HEK293 (cell line): ENCODE results near the gene GPRIN2.
A peak's percentile ranks its signal among the peaks of the same experiment; 100 is the strongest.

Experiments used
- CTCF ChIA-PET: fragments of 350-600 bp; formaldehyde crosslinking; extraction: SDS; loops from one replicate; lab custom pipeline; 2021; ENCODE audit warnings: antibody characterized with exemption; lab: Yijun Ruan, JAX
- POLR2A ChIA-PET: fragments of 300-600 bp; formaldehyde crosslinking; extraction: SDS; loops from one replicate; lab custom pipeline; 2020; ENCODE audit warnings: antibody characterized with exemption, inconsistent platforms; lab: Yijun Ruan, JAX
- H3K27ac ChIP-seq: fragments of 200-500 bp; sonication (Bioruptor generic); 2 replicates; pipeline ENCODE4 v1.5.1; 2014; ENCODE audit warnings: low read depth, low read length, control low read depth, inconsistent platforms; ENCODE audit errors: extremely low read depth
- H3K36me3 ChIP-seq, 2 experiments: fragments of 200-500 bp in 1 of 2; sonication (Bioruptor generic) in 1 of 2; 1 replicate in 1 of 2; 2 replicates in 1 of 2; pipeline ENCODE4 v1.5.1; 2014 to 2017; ENCODE audit warnings: inconsistent platforms in 2 of 2, low read length in 2 of 2; ENCODE audit not compliant: control insufficient read depth in 2 of 2, insufficient read depth in 1 of 2
- H3K4me1 ChIP-seq: fragments of 200-500 bp; sonication (Bioruptor generic); 2 replicates; pipeline ENCODE4 v1.5.1; 2014; ENCODE audit warnings: mild to moderate bottlenecking, low read length, inconsistent platforms; ENCODE audit not compliant: control insufficient read depth, insufficient read depth
- H3K4me3 ChIP-seq: 2 replicates; pipeline ENCODE4 v1.5.1; 2011; ENCODE audit warnings: low read depth, mild to moderate bottlenecking, control low read depth, low read length, moderate library complexity
- H3K9me3 ChIP-seq: fragments of 200-500 bp; sonication (Bioruptor generic); 2 replicates; pipeline ENCODE4 v1.5.1; 2014; ENCODE audit warnings: low read depth, low read length, inconsistent platforms; ENCODE audit not compliant: control insufficient read depth, insufficient read depth
- BCL11A ChIP-seq: fragments of 450-650 bp; formaldehyde crosslinking; IDR thresholded peaks from 2 replicates; pipeline ENCODE4 v1.5.1; 2016; ENCODE audit warnings: low read depth, missing biosample characterization, missing genetic modification characterization
- ELK4 ChIP-seq: IDR thresholded peaks from 2 replicates; pipeline ENCODE4 v1.6.1; 2011; ENCODE audit warnings: mild to moderate bottlenecking, low read depth, low read length, borderline replicate concordance
- INSM2 ChIP-seq: fragments of 450-650 bp; formaldehyde crosslinking; IDR thresholded peaks from 2 replicates; pipeline ENCODE4 v1.5.1; 2016; ENCODE audit warnings: missing biosample characterization, missing genetic modification characterization
- KLF7 ChIP-seq: fragments of 450-650 bp; formaldehyde crosslinking; IDR thresholded peaks from 2 replicates; pipeline ENCODE4 v1.5.1; 2016; ENCODE audit warnings: missing biosample characterization, missing genetic modification characterization, borderline replicate concordance
- PATZ1 ChIP-seq: fragments of 450-650 bp; formaldehyde crosslinking; IDR thresholded peaks from 2 replicates; pipeline ENCODE4 v1.5.1; 2016; ENCODE audit warnings: missing biosample characterization, missing genetic modification characterization
- YY2 ChIP-seq: fragments of 450-650 bp; formaldehyde crosslinking; IDR thresholded peaks from 2 replicates; pipeline ENCODE4 v1.5.1; 2016; ENCODE audit warnings: missing biosample characterization, missing genetic modification characterization
- ZFP37 ChIP-seq: fragments of 450-650 bp; formaldehyde crosslinking; IDR thresholded peaks from 2 replicates; pipeline ENCODE4 v1.5.1; 2016; ENCODE audit warnings: missing biosample characterization, missing genetic modification characterization
- ZNF148 ChIP-seq: fragments of 450-650 bp; formaldehyde crosslinking; IDR thresholded peaks from 2 replicates; pipeline ENCODE4 v1.5.0; 2017; ENCODE audit warnings: missing biosample characterization, missing genetic modification characterization, borderline replicate concordance
- ZNF2 ChIP-seq: fragments of 450-650 bp; formaldehyde crosslinking; IDR thresholded peaks from 2 replicates; pipeline ENCODE4 v1.5.1; 2016; ENCODE audit warnings: missing biosample characterization, missing genetic modification characterization
- ZNF335 ChIP-seq: fragments of 450-650 bp; formaldehyde crosslinking; conservative IDR thresholded peaks from 2 replicates; pipeline ENCODE4 v1.5.1; 2016; ENCODE audit warnings: missing biosample characterization, missing genetic modification characterization
- ZNF426 ChIP-seq: fragments of 450-650 bp; formaldehyde crosslinking; IDR thresholded peaks from 2 replicates; pipeline ENCODE4 v1.5.1; 2017; ENCODE audit warnings: missing biosample characterization, missing genetic modification characterization, mild to moderate bottlenecking, inconsistent platforms, moderate library complexity
- ZNF473 ChIP-seq: fragments of 450-650 bp; formaldehyde crosslinking; IDR thresholded peaks from 2 replicates; pipeline ENCODE4 v1.5.1; 2017; ENCODE audit warnings: missing biosample characterization, missing genetic modification characterization
- ZNF530 ChIP-seq: fragments of 450-650 bp; formaldehyde crosslinking; IDR thresholded peaks from 2 replicates; pipeline ENCODE4 v1.5.1; 2016; ENCODE audit warnings: low read depth, missing biosample characterization, missing genetic modification characterization
- ZNF560 ChIP-seq: fragments of 450-650 bp; formaldehyde crosslinking; IDR thresholded peaks from 2 replicates; pipeline ENCODE4 v1.5.1; 2017; ENCODE audit warnings: missing biosample characterization, missing genetic modification characterization, borderline replicate concordance
- ZNF610 ChIP-seq: fragments of 450-650 bp; formaldehyde crosslinking; IDR thresholded peaks from 2 replicates; pipeline ENCODE4 v1.5.1; 2016; ENCODE audit warnings: missing biosample characterization, missing genetic modification characterization, borderline replicate concordance
- ZNF664 ChIP-seq: fragments of 450-650 bp; formaldehyde crosslinking; IDR thresholded peaks from 2 replicates; pipeline ENCODE4 v1.5.1; 2016; ENCODE audit warnings: missing biosample characterization, missing genetic modification characterization
- ZNF677 ChIP-seq: fragments of 450-650 bp; IDR thresholded peaks from 2 replicates; pipeline ENCODE4 v1.5.0; 2018; ENCODE audit warnings: missing biosample characterization, mild to moderate bottlenecking, missing genetic modification characterization, moderate library complexity
- ZNF701 ChIP-seq: fragments of 450-650 bp; formaldehyde crosslinking; IDR thresholded peaks from 2 replicates; pipeline ENCODE4 v1.5.1; 2016; ENCODE audit warnings: missing biosample characterization, missing genetic modification characterization

GPRIN2 gene

GRCh38 chr10:46517541-46517940, 38.9 kb downstream of the GPRIN2 start:
- no peak for TF ChIP-seq ZFP37 (tag by site-specific recombination)
- TF ChIP-seq ZNF530 (tag by site-specific recombination): no peak
- no peak for TF ChIP-seq ZNF426 (tag by site-specific recombination)
- no peak for TF ChIP-seq PATZ1
- TF ChIP-seq ZNF148 (tag by site-specific recombination): no peak
- TF ChIP-seq ZNF335 (tag by site-specific recombination): no peak
- TF ChIP-seq KLF7: no peak
- TF ChIP-seq ZNF701 (tag by site-specific recombination): no peak
- no peak for TF ChIP-seq INSM2
- no peak for TF ChIP-seq BCL11A
- TF ChIP-seq ZNF560 (tag by site-specific recombination): no peak
- no peak for TF ChIP-seq ZNF664 (tag by site-specific recombination)
- TF ChIP-seq ZNF473: no peak
- TF ChIP-seq ZNF677 (tag by site-specific recombination): no peak
- TF ChIP-seq YY2: no peak
- TF ChIP-seq ZNF610: no peak
- no peak for TF ChIP-seq ZNF2 (tag by site-specific recombination)
- POLR2A ChIA-PET: no interaction called here
- no peak overlapping the region for H3K27ac ChIP-seq

GRCh38 chr10:46516660-46517416, 39.6 kb downstream of the GPRIN2 start:
- TF ChIP-seq ZNF335 (tag by site-specific recombination) (peak; percentile 53), ELK4 (no peak)
- no peaks in the 10 kb centered on the region for H3K9me3 ChIP-seq
- no peaks in the 10 kb centered on the region for H3K4me1 ChIP-seq
- H3K27ac ChIP-seq: no peak overlapping the region
- ChIA-PET POLR2A (no interaction called here), CTCF (interaction anchor here (1.1 to 2.2 kb wide), 2 partner anchors 14 to 32 kb away, joined by 3 to 6 read pairs; no protein-coding TSS in a partner anchor)
- H3K4me3 ChIP-seq: no peak overlapping the region
- H3K36me3 ChIP-seq: no peaks in the 10 kb centered on the region

More at GRCh38 chr10:46517541-46517940, 38.9 kb downstream of the GPRIN2 start:
- H3K4me3 ChIP-seq: no peak overlapping the region
- no peaks in the 10 kb centered on the region for H3K9me3 ChIP-seq
- no peaks in the 10 kb centered on the region for H3K36me3 ChIP-seq
- CTCF ChIA-PET: interaction anchor here (0.5 to 2.2 kb wide), 4 partner anchors 11 to 1792 kb away, joined by 3 to 6 read pairs (median 4); no protein-coding TSS in a partner anchor
- no peaks in the 10 kb centered on the region for H3K4me1 ChIP-seq
